ENCODE results near the gene JAZF1.
"Not testable (repeated sequence)": the region's sequence is repeated elsewhere in the genome, so short reads cannot be mapped to it uniquely, and the experiment has no call there.

Gene JAZF1

GRCh38 chr7:27925573-27926201 is 254.9 kb downstream of the JAZF1 start:
- DNase-seq: no peak

- no peak for DNase-seq
Measured at GRCh38 chr7:27923642-27923980, 257.0 kb downstream of the JAZF1 start.

- DNase-seq: no peak
Measured at GRCh38 chr7:27922907-27923641, 257.5 kb downstream of the JAZF1 start.

GRCh38 chr7:27922389-27922788 is 258.2 kb downstream of the JAZF1 start:
- not testable (repeated sequence) for DNase-seq

GRCh38 chr7:27921081-27921836 is 259.3 kb downstream of the JAZF1 start:
- peak; percentile 14 to 37 for DNase-seq

GRCh38 chr7:27920281-27920946 is 260.2 kb downstream of the JAZF1 start:
- no peak for DNase-seq

- DNase-seq: no peak
Measured at GRCh38 chr7:27918503-27918902, 262.1 kb downstream of the JAZF1 start.

- no peak for DNase-seq
Measured at GRCh38 chr7:27917774-27918314, 262.8 kb downstream of the JAZF1 start.

- no peak for DNase-seq
Measured at GRCh38 chr7:27917119-27917518, 263.5 kb downstream of the JAZF1 start.

- no peak for DNase-seq
Measured at GRCh38 chr7:27916372-27916771, 264.2 kb downstream of the JAZF1 start.

GRCh38 chr7:27914409-27914808 is 266.2 kb downstream of the JAZF1 start:
- no peak for DNase-seq

- no peak for DNase-seq
Measured at GRCh38 chr7:27912751-27913150, 267.8 kb downstream of the JAZF1 start.

- DNase-seq: no peak
Measured at GRCh38 chr7:27911920-27912319, 268.7 kb downstream of the JAZF1 start.

GRCh38 chr7:27910326-27910725 is 270.3 kb downstream of the JAZF1 start:
- DNase-seq: no peak

GRCh38 chr7:27908534-27909165 is 271.9 kb downstream of the JAZF1 start:
- no peak for DNase-seq

- DNase-seq: no peak
Measured at GRCh38 chr7:27906385-27907091, 274.1 kb downstream of the JAZF1 start.

GRCh38 chr7:27905951-27906350 is 274.6 kb downstream of the JAZF1 start:
- DNase-seq: no peak

GRCh38 chr7:27901028-27901760 is 279.4 kb downstream of the JAZF1 start:
- DNase-seq: no peak

- no peak for DNase-seq
Measured at GRCh38 chr7:27900006-27900405, 280.6 kb downstream of the JAZF1 start.

- no peak for DNase-seq
Measured at GRCh38 chr7:27899601-27900000, 281.0 kb downstream of the JAZF1 start.

GRCh38 chr7:27897441-27897847 is 283.2 kb downstream of the JAZF1 start:
- no peak for DNase-seq
